CD4-positive, alpha-beta T cell treated with Interleukin-4 for 4 hours (primary cell): ENCODE data around the gene GLDC.
"Not testable (repeated sequence)": the region's sequence is repeated elsewhere in the genome, so short reads cannot be mapped to it uniquely, and the experiment has no call there.

Source experiments
- DNase-seq: peaks from one replicate; pipeline ENCODE4 v3.0.0-alpha.2; 2020

The GLDC gene

GRCh38 chr9:6562871-6563430 is 82.6 kb downstream of the GLDC start:
- no peak for DNase-seq

GRCh38 chr9:6562201-6562600 is 83.3 kb downstream of the GLDC start:
- no peak for DNase-seq

GRCh38 chr9:6557883-6558616 is 87.5 kb downstream of the GLDC start:
- no peak for DNase-seq

- DNase-seq = no peak
Measured at GRCh38 chr9:6553866-6554265, 91.7 kb downstream of the GLDC start.

GRCh38 chr9:6552498-6553121 is 92.9 kb downstream of the GLDC start:
- DNase-seq = no peak

GRCh38 chr9:6552033-6552432 is 93.5 kb downstream of the GLDC start:
- no peak for DNase-seq

GRCh38 chr9:6551136-6551535 is 94.4 kb downstream of the GLDC start:
- no peak for DNase-seq

- DNase-seq = no peak
Measured at GRCh38 chr9:6549106-6549800, 96.3 kb downstream of the GLDC start.

- DNase-seq = no peak
Measured at GRCh38 chr9:6545017-6545691, 100.4 kb downstream of the GLDC start.

GRCh38 chr9:6543204-6543603 is 102.3 kb downstream of the GLDC start:
- DNase-seq = no peak

- not testable (repeated sequence) for DNase-seq
Measured at GRCh38 chr9:6542617-6543016, 102.9 kb downstream of the GLDC start.

GRCh38 chr9:6538666-6539071 is 106.9 kb downstream of the GLDC start:
- DNase-seq = no peak

GRCh38 chr9:6535594-6535993 is 109.9 kb downstream of the GLDC start:
- no peak for DNase-seq

GRCh38 chr9:6525326-6526045 is 120.0 kb downstream of the GLDC start:
- no peak for DNase-seq

- no peak for DNase-seq
Measured at GRCh38 chr9:6522263-6522662, 123.3 kb downstream of the GLDC start.

GRCh38 chr9:6512085-6512657 is 133.4 kb downstream of the GLDC start:
- no peak for DNase-seq

GRCh38 chr9:6506571-6506970 is 139.0 kb downstream of the GLDC start:
- DNase-seq = no peak

- no peak for DNase-seq
Measured at GRCh38 chr9:6502399-6502798, 143.1 kb downstream of the GLDC start.

- DNase-seq = no peak
Measured at GRCh38 chr9:6501526-6502210, 143.9 kb downstream of the GLDC start.

GRCh38 chr9:6498982-6499381 is 146.5 kb downstream of the GLDC start:
- no peak for DNase-seq

- no peak for DNase-seq
Measured at GRCh38 chr9:6495466-6495865, 150.1 kb downstream of the GLDC start.

- no peak for DNase-seq
Measured at GRCh38 chr9:6490863-6491262, 154.7 kb downstream of the GLDC start.
